Stimulated activated CD4-positive, alpha-beta T cell treated with anti-CD3 and anti-CD28 coated beads, Interleukin-4, amount 100 ng/mL, for 1 hour (primary cell): ENCODE measurements around the gene OSBP2.

Experiments
- DNase-seq: peaks from one replicate; pipeline ENCODE4 v3.0.0-alpha.2; 2020

The OSBP2 gene

DNA sequence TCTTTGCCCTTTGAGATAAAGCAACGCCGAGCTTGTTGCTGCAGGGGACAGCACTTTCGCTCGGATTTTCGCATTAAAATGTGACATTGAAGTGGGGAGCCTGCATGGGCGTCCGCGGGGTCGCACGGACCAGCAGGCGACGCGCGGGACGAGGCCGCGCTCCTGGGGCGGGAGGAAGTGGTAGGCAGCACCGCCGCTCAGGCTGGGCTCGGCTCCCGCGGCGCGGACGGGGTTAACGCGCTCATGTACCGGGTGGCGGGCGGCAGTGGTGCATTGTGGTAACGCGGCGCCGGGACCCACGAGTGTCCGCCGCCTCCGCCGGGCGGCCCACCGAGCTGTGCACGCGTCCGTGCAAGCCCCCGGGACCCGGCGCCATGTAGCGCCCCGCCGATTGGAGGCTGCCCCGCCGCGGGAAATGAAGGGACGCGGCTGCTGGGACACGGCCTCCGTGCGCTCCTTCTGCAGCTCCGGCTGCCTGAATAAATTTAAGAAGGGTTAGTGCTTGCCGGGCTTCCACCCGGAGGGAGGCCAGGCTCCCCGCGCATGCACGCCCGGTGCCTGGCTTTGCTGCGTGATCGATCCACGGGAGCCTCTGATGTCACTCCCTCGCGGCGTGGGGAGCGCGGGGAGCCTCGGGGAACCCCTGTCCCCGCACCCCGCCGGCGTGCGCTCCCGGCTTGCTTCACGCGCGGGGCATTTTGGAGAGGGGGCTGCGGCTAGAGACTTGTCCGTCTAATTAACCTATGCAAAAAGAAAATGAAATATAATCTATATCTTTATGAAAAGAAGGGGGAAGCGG is 127.7 kb downstream of the OSBP2 start:
- peak; percentile 4 for DNase-seq

GRCh38 chr22:30823015-30823370 is 128.3 kb downstream of the OSBP2 start:
- DNase-seq, result no peak

DNA sequence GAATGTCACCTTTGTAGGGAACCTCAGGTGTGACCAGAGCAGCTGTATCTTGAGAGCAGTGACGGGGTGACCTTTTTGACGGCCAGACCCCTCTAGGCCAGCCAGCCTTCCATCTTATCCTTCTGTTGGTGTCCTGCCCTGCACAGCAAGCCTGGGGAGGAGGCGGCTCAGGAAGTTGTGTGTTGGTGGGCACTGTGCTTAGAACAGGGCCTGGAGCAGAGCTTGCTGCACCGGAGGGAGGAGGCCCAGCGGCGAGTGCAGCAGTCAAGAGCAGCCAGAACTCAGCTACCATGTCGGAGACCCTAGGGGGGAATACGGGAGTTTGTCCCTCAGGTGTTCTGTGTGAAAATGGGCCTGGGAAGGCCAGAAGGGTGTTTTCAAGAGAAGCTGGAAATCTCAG is 129.4 kb downstream of the OSBP2 start:
- DNase-seq, result no peak

GRCh38 chr22:30824711-30825110 is 130.0 kb downstream of the OSBP2 start:
- DNase-seq, result no peak

DNA sequence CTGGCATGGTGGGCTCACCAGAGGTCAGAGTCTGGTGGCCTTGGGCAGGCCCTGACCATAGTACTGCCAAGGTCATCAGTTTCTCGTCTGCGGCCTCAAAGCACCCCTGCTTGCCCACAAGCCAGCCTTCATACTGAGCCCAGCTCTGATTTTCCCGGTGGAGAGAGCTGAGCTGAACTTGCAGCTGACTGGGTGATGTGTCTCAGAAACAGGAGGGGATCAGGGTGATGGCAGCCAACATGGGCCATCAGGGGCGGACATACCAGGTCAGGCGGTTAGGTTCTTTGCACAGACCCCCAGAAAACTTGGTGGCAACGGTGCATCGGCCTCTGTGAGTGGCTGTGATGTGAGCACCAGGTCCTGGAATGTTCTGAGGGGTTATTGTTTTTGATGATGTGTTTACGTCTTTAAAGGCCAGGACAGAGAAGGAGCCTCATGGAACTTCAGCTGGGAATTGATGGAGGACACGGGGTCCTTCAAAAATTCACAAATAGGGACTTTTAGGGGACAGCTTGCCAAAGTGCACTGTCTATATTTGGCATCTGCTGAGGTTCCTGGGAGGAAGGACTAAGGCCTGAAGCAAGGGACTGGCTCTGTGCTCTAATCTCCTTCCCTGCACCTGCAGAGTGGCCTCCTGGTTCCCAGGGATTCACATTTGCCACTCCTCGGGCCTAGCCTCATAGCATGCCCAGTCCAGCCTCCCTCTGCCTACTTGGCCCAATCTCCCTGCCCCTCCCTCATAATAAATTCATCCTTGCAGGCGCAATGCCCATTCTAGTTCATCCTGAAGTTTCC is 131.2 kb downstream of the OSBP2 start:
- no peak for DNase-seq

DNA sequence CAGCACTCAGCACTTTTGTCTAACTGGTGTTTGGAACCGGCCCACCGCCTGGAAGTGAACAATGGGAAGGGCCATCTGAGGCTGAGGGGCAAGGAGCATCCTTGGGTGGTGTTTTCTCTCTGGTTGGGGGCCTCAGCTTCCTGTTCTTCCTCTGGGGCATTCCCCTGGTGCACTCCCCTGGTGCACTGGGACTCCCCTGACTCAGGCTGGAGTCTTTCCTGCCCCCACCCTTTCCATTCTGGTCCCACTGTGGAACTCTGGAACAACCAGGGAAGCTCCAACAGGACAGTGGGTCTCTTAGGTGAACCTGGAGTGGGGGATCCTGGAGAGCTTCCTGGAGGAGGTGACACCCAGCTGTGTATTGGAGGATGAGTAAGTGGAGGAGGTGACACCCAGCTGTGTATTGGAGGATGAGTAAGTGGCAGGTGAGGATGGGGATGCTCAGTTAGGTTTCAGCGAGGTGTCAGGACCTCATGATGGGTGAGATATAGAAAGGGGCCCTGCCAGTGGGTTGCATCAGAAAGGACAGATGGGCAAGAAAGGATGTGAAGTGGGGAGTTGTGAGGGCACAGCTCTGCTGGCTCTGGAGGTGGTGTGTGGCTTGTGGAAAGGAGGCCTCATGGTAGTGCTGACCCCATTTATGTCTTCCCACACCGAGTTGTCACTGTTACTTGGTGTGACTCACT is 132.1 kb downstream of the OSBP2 start:
- DNase-seq, result no peak

DNA sequence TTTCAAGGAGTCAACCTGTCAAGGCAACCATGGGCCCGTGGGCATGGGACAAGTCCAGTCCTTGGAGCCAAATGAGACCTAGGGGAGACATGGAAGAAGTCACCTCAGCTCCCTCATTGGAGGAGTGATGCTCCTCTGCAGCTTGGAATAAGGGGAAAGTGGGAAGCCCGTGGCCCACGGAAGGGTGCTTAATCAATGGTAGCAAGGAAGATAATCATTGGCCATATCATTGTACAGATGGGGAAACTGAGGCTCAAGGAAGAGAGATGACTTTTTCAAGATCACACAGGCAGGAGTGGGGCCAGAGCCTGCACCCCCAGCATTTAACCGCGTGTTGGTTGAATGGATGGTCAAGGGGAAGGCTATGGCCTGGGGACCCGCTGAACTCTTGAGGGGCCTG is 133.0 kb downstream of the OSBP2 start:
- DNase-seq, result no peak

- DNase-seq, result no peak
These were observed 133.8 kb downstream of the OSBP2 start for GRCh38 chr22:30828187-30829155.

- no peak for DNase-seq
These were observed 135.4 kb downstream of the OSBP2 start for GRCh38 chr22:30829901-30830550.

GRCh38 chr22:30830907-30831306 is 136.2 kb downstream of the OSBP2 start:
- no peak for DNase-seq

GRCh38 chr22:30832407-30832987 is 137.8 kb downstream of the OSBP2 start:
- no peak for DNase-seq

GRCh38 chr22:30833322-30833721 is 138.6 kb downstream of the OSBP2 start:
- DNase-seq, result no peak

GRCh38 chr22:30837531-30837930 is 142.9 kb downstream of the OSBP2 start:
- DNase-seq, result no peak

- no peak for DNase-seq
These were observed 143.4 kb downstream of the OSBP2 start for GRCh38 chr22:30838111-30838510.

DNA sequence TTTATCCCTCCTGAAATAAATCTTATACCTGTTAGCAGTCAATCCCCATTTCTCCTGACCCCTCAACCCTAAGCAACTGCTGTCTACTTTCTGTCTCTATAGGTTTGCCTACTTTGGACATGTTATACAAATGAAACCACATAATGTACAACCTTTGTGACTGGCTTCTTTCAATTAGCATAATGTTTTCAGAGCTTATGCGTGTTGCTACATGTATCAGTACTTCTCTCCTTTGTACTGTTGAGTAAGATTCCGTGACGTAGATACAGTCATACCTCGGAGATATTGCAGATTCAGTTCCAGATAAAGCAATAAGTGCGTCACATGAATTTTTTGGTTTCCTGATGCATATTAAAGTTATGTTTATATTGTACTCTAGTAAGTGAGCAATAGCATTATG is 146.6 kb downstream of the OSBP2 start:
- DNase-seq, result no peak

DNA sequence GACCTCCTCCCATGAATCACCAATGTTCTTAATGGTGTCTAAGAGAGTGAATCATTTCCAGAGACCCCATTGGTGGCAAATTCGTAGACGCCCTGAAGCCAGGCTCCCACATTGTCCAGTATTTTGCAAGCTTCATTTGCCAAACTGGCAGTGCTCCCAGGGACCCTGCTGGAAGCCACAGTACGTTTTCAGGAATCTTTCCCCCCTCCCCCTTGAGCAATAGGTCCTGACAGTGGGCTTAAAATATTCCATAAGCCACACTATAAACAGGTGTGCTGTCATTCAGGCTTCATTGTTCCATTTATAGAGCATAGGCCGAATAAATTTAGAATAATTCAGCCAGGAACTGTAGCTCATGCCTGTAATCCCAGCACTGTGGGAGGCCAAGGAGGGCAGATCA is 148.6 kb downstream of the OSBP2 start:
- DNase-seq, result no peak

GRCh38 chr22:30847583-30847982 is 152.9 kb downstream of the OSBP2 start:
- no peak for DNase-seq

DNA sequence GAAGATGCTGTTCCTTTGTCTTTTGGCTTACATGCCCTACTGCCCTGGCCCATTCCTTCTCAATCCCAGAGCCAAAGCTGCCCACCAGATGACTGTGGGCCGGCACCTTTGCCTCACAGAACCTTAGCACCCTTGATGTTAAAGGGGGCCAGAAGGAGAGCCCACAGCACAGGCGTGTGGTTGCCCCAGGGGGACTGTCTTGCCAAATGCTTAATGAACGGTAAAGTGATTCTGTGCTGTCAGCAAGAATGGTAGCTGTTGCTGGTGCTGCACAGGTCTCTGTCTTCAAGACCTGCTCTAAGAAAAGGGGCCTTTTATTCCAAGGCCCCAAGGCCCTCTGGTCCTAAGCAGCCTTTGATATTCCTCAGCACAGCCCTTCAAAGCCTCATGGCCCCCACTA is 160.6 kb downstream of the OSBP2 start:
- DNase-seq, result no peak

GRCh38 chr22:30855677-30856518 is 161.2 kb downstream of the OSBP2 start:
- DNase-seq, result no peak

GRCh38 chr22:30856741-30857502 is 162.2 kb downstream of the OSBP2 start:
- no peak for DNase-seq
